Muscle layer of duodenum (tissue), 2 donors: ENCODE data around the gene ZNF853.
"Not testable (repeated sequence)": the region's sequence is repeated elsewhere in the genome, so short reads cannot be mapped to it uniquely, and the experiment has no call there.

ENCODE experiments used
- H3K27ac ChIP-seq: one replicate; pipeline ENCODE4 v1.7.0; 2013; ENCODE audit warnings: mild to moderate bottlenecking, low read length
- H3K27me3 ChIP-seq: one replicate; pipeline ENCODE4 v1.7.0; 2013; ENCODE audit warnings: low read depth, mild to moderate bottlenecking, control low read depth, low read length
- H3K36me3 ChIP-seq, 2 donors: one replicate each; pipeline ENCODE4 v1.7.0; 2013; ENCODE audit warnings: low read length in 2 of 2, control low read depth in 1 of 2, mild to moderate bottlenecking in 1 of 2; ENCODE audit not compliant: insufficient read depth in 2 of 2, control insufficient read depth in 1 of 2
- H3K4me1 ChIP-seq, 2 donors: one replicate each; pipeline ENCODE4 v1.7.0; 2013; ENCODE audit warnings: low read length in 2 of 2, mild to moderate bottlenecking in 2 of 2, control low read depth in 1 of 2, moderate library complexity in 1 of 2; ENCODE audit not compliant: insufficient read depth in 2 of 2, control insufficient read depth in 1 of 2
- H3K4me3 ChIP-seq, 2 donors: one replicate each; pipeline ENCODE4 v1.7.0; 2013; ENCODE audit warnings: low read length in 2 of 2, low read depth in 1 of 2, mild to moderate bottlenecking in 1 of 2
- H3K9me3 ChIP-seq, 2 donors: one replicate each; pipeline ENCODE4 v1.7.0; 2013; ENCODE audit warnings: low read length in 2 of 2, control low read depth in 1 of 2, mild to moderate bottlenecking in 1 of 2; ENCODE audit not compliant: control insufficient read depth in 1 of 2
- donor health status: healthy.

The ZNF853 gene

DNA sequence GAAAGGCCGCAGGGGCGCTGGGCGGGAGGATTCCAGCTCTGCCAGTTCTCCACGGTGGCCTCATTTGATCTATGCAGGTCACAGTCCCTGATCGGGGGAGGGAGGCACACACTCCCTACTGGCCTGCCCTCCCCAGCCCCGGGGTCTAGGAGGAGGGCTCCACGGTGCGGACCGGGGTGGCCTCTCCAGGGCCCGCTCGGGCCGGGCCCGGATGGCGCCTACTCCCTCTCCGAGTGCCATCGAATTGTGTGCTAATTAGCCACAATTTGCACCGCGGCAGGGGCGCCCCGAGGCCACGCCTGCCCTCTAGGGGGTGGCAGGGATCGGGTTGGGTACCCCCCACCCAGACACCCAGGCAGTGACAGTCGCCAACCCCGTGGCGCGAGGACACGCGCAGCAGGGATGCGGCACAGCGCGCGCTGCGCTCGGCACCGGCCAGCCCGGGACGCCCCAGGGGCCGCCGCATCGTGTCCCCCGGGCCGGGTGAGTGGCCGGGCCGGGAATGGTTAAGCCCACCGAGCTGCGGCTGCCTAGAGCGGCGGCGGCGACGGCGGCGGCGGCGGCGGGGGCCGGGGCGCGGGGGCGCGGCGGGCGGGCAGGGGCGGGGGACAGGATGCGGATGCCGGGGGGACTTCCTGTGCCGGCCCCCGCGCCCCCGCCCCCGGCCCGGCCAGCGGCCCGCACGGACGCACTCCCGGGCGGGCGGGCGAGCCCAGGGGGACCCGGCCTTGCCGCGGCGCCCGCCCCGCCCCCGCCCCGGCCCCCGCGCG, at the start of gene ZNF853:
TSS of gene ZNF853 (plus strand) at position 658 of the 770 bp plus-strand sequence. CDS start 565 bp downstream, outside the sequence.
- Histone ChIP-seq H3K27me3 (no peaks in the 10 kb centered on the region), H3K27ac (no peak within 1 kb of the TSS), H3K36me3 (peaks cover 0 to 7% of the 10 kb centered on the region in 2 donors), H3K4me1 (peaks cover 0 to 18% of the 10 kb centered on the region in 2 donors), H3K9me3 (no peaks in the 10 kb centered on the region), H3K4me3 (peak within 1 kb of the TSS; percentile 44 to 87)

DNA sequence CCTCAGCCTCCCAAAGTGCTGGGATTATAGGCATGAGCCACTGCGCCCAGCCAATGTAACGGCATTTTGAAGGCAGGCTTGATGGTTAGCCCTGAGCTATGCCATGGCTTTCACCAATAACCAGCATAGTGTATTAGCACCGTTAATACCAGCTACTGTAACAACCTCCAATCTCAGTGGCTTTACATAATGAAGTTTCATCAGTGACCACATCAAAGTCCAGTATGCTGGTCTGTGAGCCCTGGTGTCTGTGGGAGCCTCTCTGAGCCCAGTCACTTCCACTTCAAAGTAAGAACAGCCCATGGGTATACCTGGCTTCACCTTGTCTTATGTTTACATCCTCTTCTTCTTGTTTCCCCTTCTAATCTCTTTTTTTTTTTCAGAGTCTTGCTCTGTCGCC, 49.8 kb upstream of the ZNF853 start:
- no peak overlapping the region for H3K27ac ChIP-seq
- H3K4me3 ChIP-seq, result no peak overlapping the region
- no peaks in the 10 kb centered on the region for H3K36me3 ChIP-seq
- no peaks in the 10 kb centered on the region for H3K9me3 ChIP-seq
- no peaks in the 10 kb centered on the region for H3K4me1 ChIP-seq
- H3K27me3 ChIP-seq, result no peaks in the 10 kb centered on the region

DNA sequence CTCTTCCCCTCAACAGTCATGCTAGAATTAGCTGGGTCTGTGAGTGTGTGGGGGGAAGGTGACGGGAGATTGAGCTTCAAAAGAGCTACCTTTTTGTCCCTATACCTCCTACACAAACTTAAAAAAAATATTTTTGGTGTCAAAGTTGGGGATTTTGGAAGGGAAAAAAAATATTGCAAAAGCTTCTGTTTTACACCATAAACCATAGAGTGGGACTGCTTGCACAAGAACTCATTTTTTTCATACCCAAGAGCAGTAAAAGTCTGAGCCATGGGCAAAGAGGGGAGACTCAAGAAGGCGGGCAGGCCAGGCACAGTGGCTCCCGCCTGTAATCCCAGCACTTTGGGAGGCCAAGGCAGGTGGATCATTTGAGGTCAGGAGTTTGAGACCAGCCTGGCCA, 47.5 kb upstream of the ZNF853 start:
- no peaks in the 10 kb centered on the region for H3K27me3 ChIP-seq
- H3K36me3 ChIP-seq, result no peaks in the 10 kb centered on the region
- no peaks in the 10 kb centered on the region for H3K4me1 ChIP-seq
- no peaks in the 10 kb centered on the region for H3K9me3 ChIP-seq
- no peak overlapping the region for H3K27ac ChIP-seq
- no peak overlapping the region for H3K4me3 ChIP-seq

DNA sequence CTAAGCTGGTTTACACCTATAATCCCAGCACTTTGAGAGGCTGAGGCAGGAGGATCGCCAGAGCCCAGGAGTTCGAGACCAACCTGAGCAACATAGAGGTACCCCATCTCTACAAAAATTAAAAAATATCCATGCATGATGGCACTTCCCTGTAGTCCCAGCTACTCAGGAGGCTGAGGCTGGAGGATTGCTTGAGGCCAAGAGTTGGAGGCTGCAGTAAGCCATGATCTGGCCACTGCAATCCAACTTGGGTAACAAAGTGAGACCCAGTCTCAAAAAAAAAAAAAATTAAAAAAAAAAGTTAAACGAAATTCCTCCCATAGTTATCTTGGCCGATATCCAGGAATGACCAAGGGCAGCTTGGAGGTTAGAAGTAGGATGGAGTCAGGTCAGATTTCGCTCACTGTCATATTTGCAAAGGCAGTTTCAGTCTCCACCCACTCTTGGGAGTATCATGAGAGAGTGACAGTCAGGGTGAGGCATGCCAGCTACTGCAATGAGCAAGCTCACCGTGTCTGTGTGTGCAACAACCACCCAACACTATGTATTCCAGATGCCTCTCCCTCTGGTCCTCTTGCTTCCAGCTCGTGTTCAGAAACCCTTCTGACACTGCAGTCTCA, 44.1 kb upstream of the ZNF853 start:
- H3K4me3 ChIP-seq, result no peak overlapping the region

DNA sequence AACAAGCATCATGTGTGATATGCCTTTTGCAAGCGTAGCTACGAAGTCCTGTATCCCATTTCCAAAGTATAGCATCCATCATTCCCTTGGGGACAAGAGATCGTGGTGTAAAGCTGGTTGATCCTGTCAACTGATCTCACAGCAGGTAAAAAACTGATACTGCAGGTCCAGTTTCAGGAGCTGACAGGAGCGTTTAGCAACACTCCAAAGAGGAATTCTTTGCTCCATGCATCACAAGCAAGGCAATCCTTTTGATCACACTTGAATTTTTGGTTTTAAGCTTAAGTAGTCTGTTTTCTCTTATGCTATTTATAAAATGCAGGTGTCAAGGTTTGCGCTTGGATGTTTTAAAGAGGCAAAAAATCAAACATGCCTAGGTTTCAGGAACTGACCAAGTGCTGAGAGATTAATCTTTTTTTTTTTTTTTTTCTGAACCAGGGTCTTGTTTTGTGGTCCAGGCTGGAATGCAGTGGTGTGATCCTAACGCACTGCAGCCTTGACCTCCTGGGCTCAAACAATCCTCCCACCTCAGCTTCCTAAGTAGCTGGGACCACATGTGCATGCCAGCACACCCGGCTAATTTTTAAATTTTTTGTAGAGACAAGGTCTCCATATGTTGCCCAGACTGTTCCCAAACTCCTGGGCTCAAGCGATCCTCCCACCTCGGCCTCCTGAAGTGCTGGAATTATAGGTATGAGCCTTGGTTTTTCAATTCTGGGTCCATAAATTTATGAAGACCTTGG, 40.0 kb upstream of the ZNF853 start:
- no peak overlapping the region for H3K27ac ChIP-seq
- H3K4me1 ChIP-seq, result no peaks in the 10 kb centered on the region

More for the DNA sequence above, 44.1 kb upstream of the ZNF853 start:
- Histone ChIP-seq H3K36me3 (no peaks in the 10 kb centered on the region), H3K4me1 (no peaks in the 10 kb centered on the region), H3K27me3 (no peaks in the 10 kb centered on the region), H3K9me3 (no peaks in the 10 kb centered on the region), H3K27ac (no peak overlapping the region)

DNA sequence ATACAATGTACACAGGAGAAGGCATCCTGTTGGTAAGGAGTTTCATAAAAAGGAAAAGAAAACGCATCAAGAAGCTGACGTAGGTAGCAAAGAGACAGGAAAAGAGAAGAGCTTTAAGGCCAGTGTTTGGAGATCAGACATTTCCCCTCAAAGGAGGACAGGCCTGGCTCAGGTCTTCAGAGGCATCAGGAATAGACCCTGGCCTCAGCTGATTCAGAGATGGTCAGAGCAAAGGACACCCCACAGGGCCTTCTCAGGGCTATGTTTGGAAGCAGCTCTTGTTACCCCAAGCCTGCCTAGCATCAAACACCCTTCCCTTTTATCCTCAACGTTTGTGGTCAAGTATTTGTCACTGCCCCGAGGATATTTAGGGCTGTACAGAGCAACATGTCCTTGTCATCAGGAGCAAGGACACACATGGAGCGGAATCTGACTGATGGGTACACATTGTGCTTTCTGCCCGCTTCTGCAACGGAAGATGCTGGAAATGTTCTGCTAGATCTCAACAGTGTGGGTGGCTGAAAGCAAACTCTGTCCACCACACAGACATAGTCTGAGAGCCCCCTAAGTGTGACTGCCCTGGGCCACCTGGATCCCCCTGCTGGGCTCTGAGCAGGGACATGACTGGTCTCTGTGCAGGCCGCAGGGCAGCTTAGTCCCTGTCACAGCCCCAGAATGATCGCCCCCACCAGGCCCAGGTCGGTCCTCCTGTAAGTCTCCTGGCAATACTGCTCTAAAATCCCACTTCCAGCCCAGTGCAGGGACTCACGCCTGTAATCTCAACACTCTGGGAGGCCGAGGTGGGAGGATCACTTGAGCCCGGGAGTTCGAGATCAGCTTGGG, 39.2 kb upstream of the ZNF853 start:
- Histone ChIP-seq H3K4me1 (no peaks in the 10 kb centered on the region), H3K36me3 (peaks cover 4 to 16% of the 10 kb centered on the region in 2 donors), H3K27me3 (no peaks in the 10 kb centered on the region), H3K9me3 (no peaks in the 10 kb centered on the region), H3K4me3 (no peak overlapping the region), H3K27ac (no peak overlapping the region)

More for the DNA sequence above, 40.0 kb upstream of the ZNF853 start:
- Histone ChIP-seq H3K9me3 (no peaks in the 10 kb centered on the region), H3K4me3 (no peak overlapping the region), H3K36me3 (peaks cover 0 to 8% of the 10 kb centered on the region in 2 donors), H3K27me3 (no peaks in the 10 kb centered on the region)

DNA sequence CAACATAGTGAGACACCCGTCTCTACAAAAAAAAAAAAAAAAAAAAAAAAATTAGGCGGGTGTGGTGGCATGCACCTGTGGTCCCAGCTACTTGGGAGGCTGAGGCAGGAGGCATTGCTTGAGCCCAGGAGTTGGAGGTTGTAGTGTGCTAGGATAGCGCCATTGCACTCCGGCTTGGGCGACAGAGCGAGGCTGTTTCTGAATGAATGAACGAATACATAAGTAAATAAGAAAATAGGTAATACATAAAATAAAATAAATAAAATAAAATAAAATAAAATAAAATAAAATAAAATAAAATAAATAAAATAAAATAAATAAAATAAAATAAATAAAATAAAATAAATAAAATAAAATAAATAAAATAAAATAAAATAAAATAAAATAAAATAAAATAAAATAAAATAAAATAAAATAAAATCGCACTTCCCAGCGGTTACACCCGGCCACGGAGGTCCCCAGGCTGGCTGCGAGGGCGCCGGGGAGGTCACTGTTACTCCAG, 38.5 kb upstream of the ZNF853 start:
- H3K36me3 ChIP-seq, result peaks cover 11 to 22% of the 10 kb centered on the region in 2 donors
- not testable (repeated sequence) for H3K27ac ChIP-seq, H3K4me1 ChIP-seq, H3K27me3 ChIP-seq, H3K9me3 ChIP-seq
- peak overlapping the region; percentile 70 to 75 for H3K4me3 ChIP-seq

DNA sequence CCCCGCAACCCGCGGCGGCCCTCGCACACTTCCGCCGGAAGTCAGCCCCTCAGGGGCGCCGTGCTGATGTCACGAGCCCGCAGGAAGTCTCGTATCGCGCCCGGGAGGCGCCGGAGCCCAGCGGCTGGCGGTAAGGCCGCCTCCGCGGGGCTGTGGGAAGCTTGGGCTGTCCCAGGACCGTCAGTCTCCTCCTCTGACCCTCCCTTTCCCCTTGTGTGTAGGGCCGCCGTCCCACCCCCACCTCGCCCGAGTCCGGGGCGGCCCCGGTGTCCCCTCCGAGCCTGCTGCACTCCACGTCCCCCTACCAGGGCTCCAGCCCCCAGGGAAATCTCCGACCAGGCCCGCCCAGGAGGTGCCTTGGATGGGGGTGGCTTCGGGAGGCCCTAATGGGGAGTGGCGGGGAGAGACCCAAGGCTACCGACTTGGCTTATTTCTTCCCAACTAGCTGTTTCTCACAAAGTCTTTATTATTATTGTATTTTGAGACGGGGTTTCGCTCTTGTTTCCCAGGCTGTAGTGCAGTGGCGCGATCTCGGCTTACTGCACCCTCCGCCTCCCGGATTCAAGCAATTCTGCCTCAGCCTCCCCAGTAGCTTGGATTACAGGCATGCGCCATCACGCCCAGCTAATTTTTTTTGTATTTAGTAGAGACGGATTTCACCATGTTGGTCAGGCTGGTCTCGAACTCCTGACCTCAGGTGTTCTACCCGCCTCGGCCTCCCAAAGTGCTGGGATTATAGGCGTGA, 37.9 kb upstream of the ZNF853 start, which contains the start of gene ZDHHC4:
TSS of gene ZDHHC4 (plus strand) at position 86 of the 745 bp plus-strand sequence. CDS start 3,108 bp downstream, outside the sequence.
- peak within 1 kb of the TSS; percentile 70 to 75 for H3K4me3 ChIP-seq
- H3K4me1 ChIP-seq, result no peaks in the 10 kb centered on the region
- peaks cover 14 to 25% of the 10 kb centered on the region in 2 donors for H3K36me3 ChIP-seq
- H3K9me3 ChIP-seq, result no peaks in the 10 kb centered on the region
- H3K27ac ChIP-seq, result peak within 1 kb of the TSS; percentile 84
- H3K27me3 ChIP-seq, result no peaks in the 10 kb centered on the region

DNA sequence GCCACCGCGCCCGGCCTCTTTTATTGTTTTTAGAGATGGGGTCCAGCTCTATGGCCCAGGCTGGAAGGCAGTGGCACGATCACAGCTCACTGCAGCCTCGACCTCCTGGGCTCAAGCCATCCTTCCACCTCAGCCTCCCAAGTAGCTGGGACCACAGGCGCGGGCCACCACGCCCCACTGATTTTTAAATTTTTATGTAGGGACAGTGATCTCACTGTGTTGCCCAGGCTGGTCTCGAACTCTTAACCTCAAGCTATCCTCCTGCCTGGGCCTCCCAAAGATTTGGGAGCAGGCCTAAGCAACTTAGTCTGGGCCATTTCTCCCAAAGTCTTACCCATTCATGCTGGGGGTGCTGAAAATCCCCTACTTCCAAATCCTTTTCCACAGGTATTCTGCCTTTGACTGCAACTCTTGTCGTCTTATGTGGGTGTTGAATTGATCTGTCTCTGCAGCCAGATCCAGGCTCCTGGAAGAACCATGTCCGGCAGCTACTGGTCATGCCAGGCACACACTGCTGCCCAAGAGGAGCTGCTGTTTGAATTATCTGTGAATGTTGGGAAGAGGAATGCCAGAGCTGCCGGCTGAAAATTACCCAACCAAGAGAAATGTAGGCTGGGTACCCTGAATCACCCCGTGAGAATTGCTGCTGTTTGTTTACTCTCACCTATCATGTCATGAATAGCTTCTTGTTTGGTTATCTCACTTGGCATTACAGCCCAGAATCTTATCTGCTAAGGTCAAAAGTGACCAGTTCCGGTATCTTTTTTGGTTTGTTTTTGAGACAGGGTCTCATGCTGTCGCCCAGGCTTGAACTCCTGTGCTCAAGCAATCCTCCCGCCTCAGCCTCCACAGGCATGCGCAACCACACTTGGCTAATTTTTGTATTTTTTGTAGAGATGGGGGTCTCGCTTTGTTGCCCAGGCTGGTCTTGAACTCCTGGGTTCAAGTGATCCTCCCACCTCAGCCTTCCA, 37.0 kb upstream of the ZNF853 start:
- H3K27me3 ChIP-seq, result no peaks in the 10 kb centered on the region
- no peaks in the 10 kb centered on the region for H3K4me1 ChIP-seq
- no peak overlapping the region for H3K27ac ChIP-seq
- H3K36me3 ChIP-seq, result peaks cover 19 to 31% of the 10 kb centered on the region in 2 donors
- no peaks in the 10 kb centered on the region for H3K9me3 ChIP-seq
- peak overlapping the region in 1 of 2 donors; percentile 75 for H3K4me3 ChIP-seq
